Stimulated activated CD4-positive, alpha-beta T cell treated with anti-CD3 and anti-CD28 coated beads, Interleukin-2, amount 100 ng/mL, for 4 hours (primary cell): ENCODE measurements around the gene PRUNE2.
"Not testable (repeated sequence)": the region's sequence is repeated elsewhere in the genome, so short reads cannot be mapped to it uniquely, and the experiment has no call there.

Experiments used
- DNase-seq: peaks from one replicate; pipeline ENCODE4 v3.0.0-alpha.2; 2020; ENCODE audit warnings: low read depth

The PRUNE2 gene

DNA sequence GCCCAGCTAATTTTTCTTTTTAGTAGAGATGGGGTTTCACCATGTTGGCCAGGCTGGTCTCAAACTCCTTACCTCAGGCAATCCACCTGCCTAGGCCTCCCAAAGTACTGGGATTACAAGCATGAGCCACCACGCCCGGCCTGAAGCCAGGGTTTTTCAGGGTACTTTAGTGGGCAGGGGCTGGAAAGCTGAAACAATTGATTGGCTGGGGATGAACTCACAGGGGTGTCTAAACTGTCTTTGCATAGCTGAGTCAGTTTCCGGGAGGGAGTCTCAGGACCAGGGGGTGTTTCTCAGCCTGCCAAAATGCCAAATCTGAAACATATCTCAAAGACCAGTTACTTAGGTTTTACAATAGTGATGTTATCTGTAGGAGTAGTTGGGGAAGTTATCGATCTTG lies 46.1 kb downstream of the PRUNE2 start:
- no peak for DNase-seq

DNA sequence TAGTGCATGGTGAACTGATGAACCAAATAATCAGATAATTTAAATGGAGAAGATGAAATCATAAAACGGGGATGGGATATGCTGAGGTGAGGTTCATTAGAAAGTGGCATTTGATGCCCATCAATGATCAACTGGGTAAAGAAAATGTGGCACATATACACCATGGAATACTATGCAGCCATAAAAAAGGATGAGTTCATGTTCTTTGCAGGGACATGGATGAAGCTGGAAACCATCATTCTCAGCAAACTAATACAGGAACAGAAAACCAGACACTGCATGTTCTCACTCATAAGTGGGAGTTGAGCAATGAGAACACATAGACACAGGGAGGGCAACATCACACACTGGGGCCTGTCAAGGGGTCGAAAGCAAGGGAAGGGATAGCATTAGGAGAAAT lies 47.7 kb downstream of the PRUNE2 start:
- not testable (repeated sequence) for DNase-seq

DNA sequence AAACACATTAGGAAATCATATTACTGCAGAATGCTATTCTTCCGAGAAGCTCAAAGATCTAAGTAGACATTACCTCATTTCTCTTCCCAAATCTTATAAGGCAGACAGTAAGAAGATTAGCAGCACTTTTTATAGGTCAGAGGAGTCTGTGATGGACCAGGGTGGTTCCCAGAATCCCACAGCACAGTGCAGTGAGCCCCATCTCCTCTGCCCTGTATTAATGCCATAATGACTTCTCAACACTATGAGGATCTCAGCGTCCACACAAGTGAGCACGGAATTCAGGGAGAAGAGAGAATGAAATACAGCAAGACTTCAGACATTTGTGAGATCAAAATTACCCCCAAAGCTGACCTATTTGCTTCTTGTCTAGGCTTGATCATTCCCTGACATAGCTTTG lies 49.9 kb downstream of the PRUNE2 start:
- no peak for DNase-seq

DNA sequence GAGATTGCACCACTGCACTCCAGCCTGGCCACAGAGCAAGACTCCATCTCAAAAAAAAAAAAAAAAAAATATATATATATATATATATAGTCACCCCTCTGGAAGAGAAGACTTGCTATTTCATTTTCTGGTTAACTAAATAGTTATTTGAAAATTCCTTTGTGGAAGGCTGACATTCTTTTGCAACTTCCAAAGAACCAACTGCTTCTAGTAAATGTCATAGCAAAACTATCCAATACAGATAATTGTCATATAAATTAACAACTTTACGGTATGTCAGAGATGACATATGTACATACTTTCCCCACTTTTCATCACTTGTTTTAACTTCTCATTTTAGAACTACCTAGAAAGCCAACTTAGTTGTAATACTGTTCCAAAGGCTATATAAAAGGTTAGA lies 50.9 kb downstream of the PRUNE2 start:
- no peak for DNase-seq

- no peak for DNase-seq
These were observed 53.9 kb downstream of the PRUNE2 start for GRCh38 chr9:76852026-76852425.

DNA sequence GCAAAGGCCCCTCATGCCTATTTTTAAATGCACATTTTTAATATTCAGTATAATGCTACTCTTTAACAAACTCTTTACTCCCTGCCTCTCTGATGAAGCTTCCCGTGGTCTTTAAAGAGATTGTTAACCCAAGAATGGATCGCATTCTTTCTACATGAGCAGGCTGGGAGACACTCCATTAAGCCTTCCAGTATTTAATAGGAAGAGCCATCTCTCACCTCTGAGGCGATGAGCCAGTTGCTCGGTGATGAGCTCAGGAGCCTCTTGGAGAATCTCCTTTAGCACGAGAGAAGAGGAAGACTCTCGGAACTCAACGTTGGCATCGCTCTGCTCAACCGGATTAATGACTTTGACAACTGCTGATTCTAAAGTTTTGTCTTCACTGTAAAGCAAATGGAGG lies 59.6 kb downstream of the PRUNE2 start:
- no peak for DNase-seq

DNA sequence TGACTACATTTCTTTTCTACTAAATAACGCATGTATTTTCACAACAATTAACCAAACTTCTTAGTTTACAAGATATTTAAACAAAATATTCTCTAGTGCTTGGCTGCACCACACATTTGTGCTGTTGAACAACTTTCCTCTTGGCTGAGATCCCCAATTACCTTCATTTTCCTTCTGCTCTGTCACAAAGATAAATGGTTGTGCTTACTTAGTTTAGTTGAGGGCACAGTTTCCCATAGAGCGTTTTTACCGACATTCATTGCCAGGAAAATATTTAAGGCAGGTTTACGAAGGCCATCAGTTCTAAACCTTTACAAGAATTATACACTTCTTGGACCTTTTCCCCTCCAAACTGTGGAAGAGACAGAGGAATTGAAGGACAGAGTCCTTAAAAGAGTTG lies 60.7 kb downstream of the PRUNE2 start:
- no peak for DNase-seq

DNA sequence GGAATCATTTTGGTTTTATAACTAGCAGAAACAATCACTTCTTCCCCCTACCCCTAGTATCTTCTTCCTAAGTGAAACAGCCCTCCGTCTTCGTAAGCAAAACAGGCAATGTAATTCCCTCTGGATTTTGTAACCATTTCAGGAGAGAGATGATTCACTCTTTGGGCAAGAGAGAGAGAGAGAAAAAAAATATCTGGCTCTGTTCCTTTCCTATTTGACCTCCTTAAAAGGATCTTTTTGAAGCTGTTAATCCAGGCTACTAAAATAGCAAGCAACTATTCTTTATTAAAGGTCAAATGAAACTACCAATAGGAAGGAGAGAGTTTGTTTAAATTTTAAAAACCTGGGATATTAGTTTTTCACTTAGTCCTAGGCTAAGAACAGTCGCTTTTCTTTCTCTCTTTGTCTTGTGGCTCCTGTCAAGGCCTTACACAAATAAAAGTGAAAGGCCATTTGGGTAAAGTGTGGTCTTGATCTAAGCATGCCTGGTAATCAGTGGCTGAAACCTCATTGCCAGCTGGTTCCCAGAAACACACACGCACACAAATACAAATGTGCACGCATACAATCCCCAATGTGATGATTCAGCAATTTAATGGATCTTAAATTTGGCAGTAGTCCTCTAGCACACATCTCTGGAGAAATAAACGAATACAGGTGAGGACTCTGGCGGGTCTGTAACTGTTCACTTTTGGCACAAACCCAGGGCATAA lies 70.2 kb downstream of the PRUNE2 start:
- no peak for DNase-seq

DNA sequence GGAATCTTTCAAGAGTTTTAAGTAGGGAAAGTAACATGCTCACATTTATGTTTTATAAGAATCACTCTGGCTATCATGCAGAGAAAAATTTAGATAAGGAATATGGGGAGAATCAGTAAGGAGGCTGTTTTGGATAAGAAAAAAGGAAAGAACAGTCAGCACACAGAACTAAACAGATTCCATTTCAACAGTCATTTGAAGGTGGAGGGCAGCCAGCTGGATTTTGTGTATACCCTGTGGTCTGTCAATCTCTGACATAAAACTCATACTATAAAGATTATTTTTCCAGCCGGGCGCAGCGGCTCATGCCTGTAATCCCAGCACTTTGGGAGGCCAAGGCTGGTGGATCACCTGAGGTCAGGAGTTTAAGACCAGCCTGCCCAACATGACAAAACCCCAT lies 77.5 kb downstream of the PRUNE2 start:
- no peak for DNase-seq

DNA sequence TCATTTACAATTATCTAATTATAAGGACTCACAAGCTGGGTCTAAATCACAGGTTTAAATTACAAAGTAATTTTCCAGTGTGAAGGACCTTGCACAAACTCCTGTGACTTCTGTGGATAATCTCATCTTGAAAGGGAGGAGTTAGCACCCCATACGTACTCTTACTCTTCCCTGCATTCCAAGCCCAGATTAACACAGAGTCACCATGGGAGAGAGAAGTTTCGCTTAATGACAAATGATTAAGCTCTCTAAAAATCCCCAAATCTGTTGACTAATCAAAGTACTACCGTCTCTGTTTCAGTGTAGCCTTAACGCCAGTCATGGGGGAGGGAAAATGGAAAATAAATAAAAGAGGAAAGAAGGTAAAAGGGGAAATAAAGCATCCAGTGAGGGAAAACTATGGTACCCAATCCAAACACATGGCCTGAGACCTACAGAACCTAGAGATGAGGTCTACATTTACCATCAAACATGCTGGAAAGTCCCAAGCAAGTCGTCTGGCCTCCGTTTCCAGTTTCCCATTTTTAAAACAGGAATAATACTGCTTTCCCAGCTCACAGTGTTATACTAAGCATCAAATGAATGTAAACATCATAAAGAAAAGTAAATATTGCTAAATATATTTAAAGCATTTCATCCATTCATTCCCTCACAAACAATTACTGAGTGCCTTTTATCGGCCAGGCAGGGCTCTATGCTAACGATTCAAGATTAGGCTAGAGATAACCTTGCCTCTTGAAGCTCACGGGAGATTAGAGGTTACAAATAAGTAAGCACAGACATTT lies 78.4 kb downstream of the PRUNE2 start:
- DNase-seq, result no peak

DNA sequence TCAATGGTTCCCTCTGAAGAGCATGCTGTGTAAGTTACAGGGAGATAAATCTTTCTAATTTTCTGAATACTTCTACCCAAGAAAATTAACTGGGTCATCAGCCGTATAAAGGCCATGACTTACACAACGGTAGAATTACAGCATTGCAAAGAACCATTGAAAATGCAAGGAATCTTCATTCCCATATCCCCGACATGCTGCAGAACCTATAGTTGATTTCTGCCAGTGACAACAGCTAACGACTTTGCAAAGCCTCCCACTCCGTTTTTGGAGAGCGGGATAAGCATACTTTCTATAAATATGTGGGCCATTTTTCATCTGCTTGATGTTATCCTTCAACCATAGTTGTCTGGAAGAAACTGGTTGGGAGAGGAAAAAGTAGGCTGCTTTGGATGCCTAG lies 85.5 kb downstream of the PRUNE2 start:
- DNase-seq, result no peak

- no peak for DNase-seq
These were observed 87.6 kb downstream of the PRUNE2 start for GRCh38 chr9:76818271-76818670.

DNA sequence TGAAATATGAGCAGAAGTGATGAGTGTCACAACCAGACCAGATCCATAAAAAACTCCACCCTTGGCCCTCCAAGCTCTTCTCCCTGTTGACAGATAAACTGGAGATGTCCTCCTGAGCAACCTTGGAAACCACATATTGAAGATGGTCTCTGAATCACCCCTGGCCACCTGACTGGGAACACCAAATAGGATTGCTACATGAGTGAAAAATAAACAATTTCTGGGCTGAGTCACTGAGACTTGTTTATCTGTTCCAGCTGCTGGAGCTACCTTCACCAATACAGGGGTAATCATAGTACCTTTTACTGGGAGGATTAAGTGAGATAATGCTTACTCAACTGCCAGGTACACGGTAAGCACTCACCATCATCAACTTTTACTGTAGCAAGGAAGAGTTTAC lies 88.4 kb downstream of the PRUNE2 start:
- DNase-seq, result no peak

DNA sequence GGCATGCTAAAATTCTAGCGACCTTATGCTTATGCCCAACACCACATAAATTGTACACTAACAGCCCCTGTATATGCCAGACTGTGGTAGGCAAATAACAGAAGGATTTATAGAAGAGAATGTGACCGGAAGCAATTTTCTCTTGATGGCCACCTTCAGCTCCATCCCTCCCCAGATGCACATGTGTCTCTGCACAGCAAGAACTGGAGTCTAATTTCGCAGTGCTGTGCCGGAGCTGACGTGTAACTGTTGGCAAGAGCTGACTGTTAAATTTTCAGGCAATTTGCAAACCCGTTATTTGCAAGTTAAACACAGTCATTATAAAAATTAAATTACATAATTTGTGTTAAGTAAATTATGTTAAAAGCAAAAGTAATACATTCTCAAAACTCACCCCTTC lies 93.3 kb downstream of the PRUNE2 start:
- DNase-seq, result no peak

GRCh38 chr9:76810377-76810957 lies 95.4 kb downstream of the PRUNE2 start:
- no peak for DNase-seq

DNA sequence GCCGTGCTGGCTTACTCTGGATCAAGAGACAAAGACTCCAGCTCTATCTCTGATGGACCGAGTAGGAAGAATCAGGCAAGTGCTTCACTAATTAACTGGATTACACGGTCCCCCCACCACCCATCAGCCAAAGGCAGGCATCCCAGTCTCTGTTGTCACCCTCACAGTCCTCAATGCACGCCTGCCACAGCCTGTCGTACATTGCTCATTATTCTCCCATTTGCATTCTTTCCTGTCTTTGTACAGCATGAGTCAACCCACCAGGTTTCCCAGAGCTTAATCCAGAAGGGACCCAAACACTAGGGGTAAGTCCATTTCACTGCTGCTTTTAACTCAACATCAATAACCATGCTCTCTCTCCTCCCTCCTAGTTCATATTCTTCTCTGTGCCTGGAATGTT lies 97.3 kb downstream of the PRUNE2 start:
- no peak for DNase-seq

DNA sequence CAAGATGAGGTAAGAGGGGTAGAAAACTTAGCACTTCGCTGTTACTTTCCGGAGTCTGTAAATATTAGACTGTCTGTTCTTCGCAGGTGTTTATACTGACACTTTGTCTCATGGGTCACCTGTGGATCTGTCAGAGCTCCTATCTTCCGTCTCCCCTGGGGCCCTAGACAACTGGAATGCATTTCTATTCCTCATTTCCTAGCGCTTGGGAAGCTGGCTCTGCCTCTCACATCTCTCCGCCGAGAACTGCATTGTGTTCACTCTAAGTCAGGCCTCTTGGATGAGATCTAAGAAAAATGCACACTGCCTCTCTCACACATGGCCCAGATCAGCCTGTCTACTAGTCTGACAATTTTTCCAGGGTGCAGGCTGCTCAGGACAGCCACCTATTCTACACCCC lies 102.2 kb downstream of the PRUNE2 start:
- DNase-seq, result no peak

DNA sequence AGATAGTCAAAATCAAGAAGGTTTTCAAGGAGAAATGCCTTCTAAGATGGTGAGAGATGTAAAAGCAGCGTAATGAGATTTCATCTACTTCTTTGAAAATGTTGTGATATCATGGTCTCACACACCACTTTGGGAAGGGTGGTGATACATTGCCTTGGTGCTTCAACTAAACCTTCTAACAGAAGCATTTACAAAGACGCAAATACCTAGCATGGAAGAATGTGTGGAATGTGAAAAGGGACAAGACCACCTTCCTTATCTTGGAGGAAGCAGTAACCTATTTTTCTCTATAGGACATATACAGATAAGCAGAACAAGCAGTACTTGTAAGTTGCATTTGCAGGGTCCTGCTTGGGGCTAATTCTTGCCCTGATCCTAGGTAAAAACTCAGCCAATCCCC lies 102.8 kb downstream of the PRUNE2 start:
- DNase-seq, result no peak

DNA sequence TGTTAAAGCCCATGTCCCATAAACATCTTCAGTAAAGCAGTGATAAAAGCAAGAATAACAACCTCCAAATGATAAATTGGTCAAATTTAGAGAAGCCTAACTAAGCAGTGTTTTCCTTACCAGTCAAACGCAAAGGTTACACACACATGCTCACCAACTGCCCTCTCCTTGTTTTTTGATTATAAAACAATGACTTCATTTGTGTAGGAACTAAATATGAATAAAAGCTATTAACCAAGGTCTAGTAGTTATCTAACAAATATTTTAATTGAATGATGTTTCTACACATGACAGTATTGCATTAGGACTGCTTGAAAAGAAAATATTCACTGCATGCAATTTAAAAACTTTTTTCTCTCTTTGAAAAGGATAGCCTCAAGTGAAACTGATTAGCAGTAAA lies 105.0 kb downstream of the PRUNE2 start:
- DNase-seq, result no peak

DNA sequence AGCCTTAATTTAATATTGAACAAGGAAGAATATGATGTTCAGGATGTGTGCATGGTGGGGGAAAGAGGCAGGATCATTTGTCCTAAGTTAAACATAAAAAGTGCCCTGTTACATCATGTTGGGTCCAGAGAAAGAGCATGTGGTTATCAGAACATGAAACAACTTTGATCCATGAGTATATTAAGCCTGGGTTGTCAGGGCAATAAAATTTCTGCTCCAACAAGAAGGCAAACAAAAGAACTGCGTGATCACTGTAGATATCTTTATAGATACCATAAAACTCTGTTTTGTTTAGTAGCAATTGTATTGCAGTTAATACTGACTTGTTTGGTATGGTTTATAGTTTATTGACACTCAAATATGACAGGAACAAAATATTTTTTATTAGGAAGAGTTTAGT lies 106.4 kb downstream of the PRUNE2 start:
- DNase-seq, result no peak

- no peak for DNase-seq
These were observed 107.4 kb downstream of the PRUNE2 start for GRCh38 chr9:76798527-76798926.

- DNase-seq, result no peak
These were observed 109.6 kb downstream of the PRUNE2 start for GRCh38 chr9:76796296-76796695.

- DNase-seq, result no peak
These were observed 112.0 kb downstream of the PRUNE2 start for GRCh38 chr9:76793784-76794431.
